Transverse colon (tissue), 4 donors: Measurements from ENCODE around the gene SERINC4. TPM values are rescaled to one million over a fixed set of nuclear protein-coding genes. Genes with fewer than 3 reads are reported as not detected.
"Not testable (repeated sequence)": the region's sequence is repeated elsewhere in the genome, so short reads cannot be mapped to it uniquely, and the experiment has no call there.

Source experiments
- DNase-seq: peaks from one replicate; pipeline ENCODE4 v3.0.0-alpha.2; 2019
- H3K27ac ChIP-seq, 4 donors: fragments of 200-600 bp; sonication (generic); 2 replicates each; pipeline ENCODE4 v1.5.1; 2016 to 2018; ENCODE audit warnings: inconsistent platforms in 4 of 4
- H3K27me3 ChIP-seq: fragments of 200-600 bp; sonication (generic); 2 replicates; pipeline ENCODE4 v1.5.1; 2017; ENCODE audit warnings: inconsistent platforms
- H3K36me3 ChIP-seq, 4 donors: fragments of 200-600 bp; sonication (generic); 2 replicates each; pipeline ENCODE4 v1.5.1; 2017 to 2019; ENCODE audit warnings: inconsistent platforms in 4 of 4
- H3K4me1 ChIP-seq, 4 donors: fragments of 200-600 bp; sonication (generic); 2 replicates each; pipeline ENCODE4 v1.5.1; 2017 to 2020; ENCODE audit warnings: inconsistent platforms in 4 of 4
- H3K4me3 ChIP-seq, 4 donors: fragments of 200-600 bp; sonication (generic); 1 replicate in 1 of 4; 2 replicates in 3 of 4; pipeline versions ENCODE4 v1.5.1 to v1.6.1; 2017 to 2019; ENCODE audit warnings: inconsistent platforms in 4 of 4
- H3K9me3 ChIP-seq, 2 donors: fragments of 200-600 bp; sonication (generic); 2 replicates each; pipeline ENCODE4 v1.5.1; 2017 to 2019; ENCODE audit warnings: inconsistent platforms in 2 of 2
- CTCF ChIP-seq, 5 experiments: fragments of 200-600 bp in 3 of 5; fragments of 450-650 bp in 2 of 5; sonication (generic) in 3 of 5; IDR thresholded peaks; 1 replicate in 2 of 5; 2 replicates in 3 of 5; pipeline ENCODE4 v1.5.1; 2016 to 2017; ENCODE audit warnings: antibody characterized with exemption in 5 of 5, inconsistent platforms in 3 of 5, mild to moderate bottlenecking in 2 of 5, moderate library complexity in 1 of 5
- EP300 ChIP-seq: sonication (generic); formaldehyde crosslinking; IDR thresholded peaks from one replicate; pipeline ENCODE4 v1.6.1; 2017; ENCODE audit warnings: antibody characterized with exemption, low read depth
- POLR2A ChIP-seq: fragments of 450-650 bp; IDR thresholded peaks from one replicate; pipeline ENCODE4 v1.6.1; 2016; ENCODE audit warnings: antibody characterized with exemption, mild to moderate bottlenecking, moderate library complexity
- POLR2AphosphoS5 ChIP-seq, 3 donors: sonication (generic); formaldehyde crosslinking; IDR thresholded peaks; one replicate each; pipeline ENCODE4 v1.6.1; 2016; ENCODE audit warnings: antibody characterized with exemption in 3 of 3
- WGBS, 2 donors: methylation state at CpG; one replicate each; pipeline ENCODE4 v1.1.5; 2018; ENCODE audit warnings: low coverage in 1 of 2; 5-methylcytosine and 5-hydroxymethylcytosine counted together
- in situ Hi-C, 4 donors: fragments of 200-750 bp; cut with MboI; loops; one replicate each; pipeline versions ENCODE4 v1.15.0 to v1.15.1; 2017; ENCODE audit warnings: low sequenced_read_pairs in 3 of 4, low pct_ligation_motif_present in 1 of 4, low pct_unique_long_range_greater_than_20kb in 1 of 4
- intact Hi-C: fragments of 100-400 bp; cut with DNase I; formaldehyde crosslinking; loops from one replicate; pipeline ENCODE4 v1.15.1; 2023; ENCODE audit warnings: low total_unique reads
- total RNA-seq, 4 donors: library from RNA; depleted of rRNA; stranded (reverse); fragments of >200 nt; gene quantifications; one replicate each; pipeline ENCODE4 v1.1.0, GENCODE V29; 2016

The SERINC4 gene
- total RNA-seq, 4 donors from 2014 or later: not detected

- DNase-seq: no peak
- no peaks in the 10 kb centered on the region for H3K4me1 ChIP-seq
- WGBS, 2 donors: 47 to 68% methylated on average over 5 of the region's 5 CpGs
- in situ Hi-C loops: no loop called here
- H3K27me3 ChIP-seq: no peaks in the 10 kb centered on the region
- TF ChIP-seq EP300: no peak
- TF ChIP-seq POLR2A: no peak
- TF ChIP-seq CTCF (IDR thresholded peaks at IDR 0.05): no peak
- TF ChIP-seq POLR2AphosphoS5 (IDR thresholded peaks at IDR 0.05): no peak
- H3K27ac ChIP-seq: no peak overlapping the region
- H3K4me3 ChIP-seq: no peak overlapping the region
- no peaks in the 10 kb centered on the region for H3K9me3 ChIP-seq
- intact Hi-C loops: no loop called here
- peaks cover 0 to 79% (median 20%) of the 10 kb centered on the region in 4 donors for H3K36me3 ChIP-seq
Observed at GRCh38 chr15:43808435-43808950, 8.5 kb upstream of the SERINC4 start.

DNA sequence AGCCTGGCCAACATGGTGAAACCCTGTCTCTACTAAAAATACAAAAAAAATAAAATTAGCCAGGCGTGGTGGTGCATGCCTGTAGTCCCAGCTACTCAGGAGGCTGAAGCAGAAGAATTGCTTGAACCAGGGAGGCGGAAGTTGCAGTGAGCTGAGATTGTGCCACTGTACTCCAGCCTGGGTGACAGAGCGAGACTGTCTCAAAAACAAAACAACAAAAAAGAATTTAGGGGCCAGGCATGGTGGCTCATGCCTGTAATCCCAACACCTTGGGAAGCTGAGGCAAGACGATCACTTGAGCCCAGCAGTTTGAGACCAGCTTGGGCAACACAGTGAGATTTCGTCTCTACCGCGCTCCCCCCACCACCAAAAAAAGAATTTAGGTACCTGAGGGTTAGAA lies 2.7 kb upstream of the SERINC4 start:
- intact Hi-C loops, DNase-seq, in situ Hi-C loops, H3K4me3 ChIP-seq, H3K27ac ChIP-seq, H3K27me3 ChIP-seq, H3K9me3 ChIP-seq: not testable (repeated sequence)
- H3K4me1 ChIP-seq: peaks cover 22 to 35% (median 28%) of the 10 kb centered on the region in 4 donors
- H3K36me3 ChIP-seq: peaks cover 0 to 43% (median 4%) of the 10 kb centered on the region in 4 donors
- WGBS, 2 donors: 96 to 100% methylated on average over 2 to 7 of the region's 7 CpGs

- peak; percentile 95 for DNase-seq
- Histone ChIP-seq H3K4me1 (peaks cover 27 to 57% (median 37%) of the 10 kb centered on the region in 4 donors), H3K27ac (peak within 1 kb of the TSS; percentile 89 to 93 (median 92)), H3K36me3 (peaks cover 0 to 21% (median 4%) of the 10 kb centered on the region in 4 donors), H3K9me3 (no peaks in the 10 kb centered on the region), H3K27me3 (no peaks in the 10 kb centered on the region), H3K4me3 (peak within 1 kb of the TSS; percentile 62 to 88 (median 78))
- in situ Hi-C loops: no loop called here
- 5 to 26% methylated on average over 5 to 44 of the region's 44 CpGs for WGBS, 2 donors
- TF ChIP-seq POLR2A: peak; percentile 90
- TF ChIP-seq EP300: no peak
- TF ChIP-seq POLR2AphosphoS5 (IDR thresholded peaks at IDR 0.05): peak; percentile 80 to 91 (median 90)
- TF ChIP-seq CTCF (IDR thresholded peaks at IDR 0.05): no peak
- intact Hi-C loops: no loop called here
Observed at GRCh38 chr15:43800286-43801141, 494 bp upstream of the SERINC4 start, which contains the start of gene HYPK. Gene HYPK, plus strand, starts transcription at chr15:43800599. Its CDS starts 24 bp downstream, at chr15:43800623.

DNA sequence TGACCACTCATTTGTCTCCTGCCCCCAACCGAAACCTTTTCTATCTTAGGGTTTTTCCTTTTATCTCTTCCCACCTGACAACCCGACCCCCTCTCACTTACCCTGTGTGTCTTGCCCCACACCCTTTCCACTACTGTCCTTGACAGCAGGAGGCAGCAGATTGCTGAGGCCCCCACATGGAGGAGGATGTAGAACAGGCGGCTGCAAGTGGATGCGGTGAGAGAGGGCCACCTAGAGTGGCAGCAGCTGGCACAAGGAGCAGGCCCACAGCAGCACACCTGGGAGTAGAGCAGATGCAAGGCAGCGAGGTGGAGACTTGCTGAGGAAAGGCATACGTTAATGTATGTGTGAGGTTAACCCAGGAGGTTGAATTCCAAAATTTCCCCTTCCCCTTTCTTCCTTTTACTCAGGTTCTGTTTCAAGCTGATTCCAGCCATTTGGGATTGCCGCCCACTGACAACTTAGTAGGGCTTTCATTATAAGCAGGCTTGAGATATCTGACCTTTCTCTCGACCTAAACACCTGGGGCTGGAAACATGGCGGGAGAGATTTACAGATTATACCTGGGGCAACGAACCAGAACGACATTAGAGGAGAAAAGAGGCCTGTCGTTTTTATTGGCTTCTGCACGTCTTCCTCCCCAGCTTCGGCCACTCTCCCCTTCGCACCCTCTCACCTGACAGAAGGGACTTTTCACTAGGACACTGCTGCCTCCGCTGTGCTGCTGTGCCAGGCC lies 643 bp downstream of the SERINC4 start:
- Histone ChIP-seq H3K4me3 (peak overlapping the region in 1 of 4 donors; percentile 88), H3K27ac (peak overlapping the region; percentile 89 to 93 (median 92)), H3K27me3 (no peaks in the 10 kb centered on the region), H3K9me3 (no peaks in the 10 kb centered on the region), H3K4me1 (peaks cover 38 to 68% (median 46%) of the 10 kb centered on the region in 4 donors), H3K36me3 (peaks cover 0 to 17% (median 2%) of the 10 kb centered on the region in 4 donors)
- intact Hi-C loops: no loop called here
- TF ChIP-seq CTCF (IDR thresholded peaks at IDR 0.05): peak in 1 of 5 experiments; percentile 9
- peak; percentile 10 for TF ChIP-seq POLR2A
- TF ChIP-seq POLR2AphosphoS5 (IDR thresholded peaks at IDR 0.05): no peak
- DNase-seq: peak; percentile 32
- in situ Hi-C loops: loop anchor here in 1 of 4 donors (25.0 kb wide), 1 partner anchor 312 kb away; the partner anchor contains the start of gene TP53BP1
- 74% methylated on average over 10 to 16 of the region's 16 CpGs for WGBS, 2 donors
